WTC11 (cell line): ENCODE results near the gene GORASP1. TPM values are rescaled to one million over a fixed set of nuclear protein-coding genes. Genes with fewer than 3 reads are reported as not detected.

Source experiments
- ATAC-seq: fragments of 200-7000 bp; cut with Tn5 transposase; 2 replicates; pipeline ENCODE4 v1.10.0; 2021; ENCODE audit warnings: mild to moderate bottlenecking, moderate library complexity
- CTCF ChIA-PET: fragments of 300-600 bp; sonication (Branson Sonifier 250); formaldehyde crosslinking; loops from one replicate; lab custom pipeline; 2021; ENCODE audit warnings: antibody characterized with exemption; lab: Charles Lee
- POLR2A ChIA-PET: fragments of 350-600 bp; sonication (Branson Sonifier 250); formaldehyde crosslinking; loops from one replicate; lab custom pipeline; 2021; ENCODE audit warnings: antibody characterized with exemption; lab: Charles Lee
- DNase-seq: peaks from one replicate; pipeline ENCODE4 v3.0.0; 2021; ENCODE audit warnings: low spot score
- H3K27ac Mint-ChIP-seq: 2 replicates; pipeline ENCODE4 v1.8.0; 2021; ENCODE audit warnings: mixed read lengths
- H3K27me3 Mint-ChIP-seq: 2 replicates; pipeline ENCODE4 v1.8.0; 2021; ENCODE audit warnings: low read depth, mild to moderate bottlenecking, moderate library complexity, mixed read lengths
- H3K36me3 Mint-ChIP-seq: 2 replicates; pipeline ENCODE4 v1.8.0; 2021; ENCODE audit warnings: mixed read lengths
- H3K4me1 Mint-ChIP-seq: 2 replicates; pipeline ENCODE4 v1.8.0; 2022; ENCODE audit warnings: mixed read lengths
- H3K4me3 Mint-ChIP-seq: 2 replicates; pipeline ENCODE4 v1.8.0; 2021; ENCODE audit warnings: mild to moderate bottlenecking, moderate library complexity, mixed read lengths
- H3K9me3 Mint-ChIP-seq: 2 replicates; pipeline ENCODE4 v1.8.0; 2021; ENCODE audit warnings: mixed read lengths
- AR ChIP-seq: fragments of 250-450 bp; sonication (Bioruptor Pico); IDR thresholded peaks from 2 replicates; pipeline ENCODE4 v1.9.0; 2021; ENCODE audit warnings: mild to moderate bottlenecking
- ATF3 ChIP-seq: sonication (generic); formaldehyde crosslinking; conservative IDR thresholded peaks from 2 replicates; pipeline ENCODE4 v1.8.1; 2022; ENCODE audit warnings: mild to moderate bottlenecking, missing genetic modification reagents
- ATF6 ChIP-seq: sonication (generic); formaldehyde crosslinking; IDR thresholded peaks from 2 replicates; pipeline ENCODE4 v1.8.1; 2023; ENCODE audit warnings: mild to moderate bottlenecking, missing genetic modification reagents
- CBFB ChIP-seq: sonication (generic); formaldehyde crosslinking; IDR thresholded peaks from 2 replicates; pipeline ENCODE4 v1.8.1; 2022; ENCODE audit warnings: mild to moderate bottlenecking, low read depth, missing genetic modification reagents
- E2F5 ChIP-seq: sonication (generic); formaldehyde crosslinking; IDR thresholded peaks from 2 replicates; pipeline ENCODE4 v1.8.1; 2022; ENCODE audit warnings: mild to moderate bottlenecking, moderate library complexity, missing genetic modification reagents
- ETV6 ChIP-seq: sonication (generic); formaldehyde crosslinking; IDR thresholded peaks from 2 replicates; pipeline ENCODE4 v1.8.1; 2022; ENCODE audit warnings: mild to moderate bottlenecking, missing genetic modification reagents
- FOXP4 ChIP-seq: sonication (generic); formaldehyde crosslinking; IDR thresholded peaks from 2 replicates; pipeline ENCODE4 v1.8.0; 2022; ENCODE audit warnings: mild to moderate bottlenecking, missing genetic modification reagents
- GABPB1 ChIP-seq: sonication (generic); formaldehyde crosslinking; IDR thresholded peaks from 2 replicates; pipeline ENCODE4 v1.8.1; 2023; ENCODE audit warnings: mild to moderate bottlenecking, missing genetic modification reagents
- MLX ChIP-seq: sonication (generic); formaldehyde crosslinking; IDR thresholded peaks from 2 replicates; pipeline ENCODE4 v1.8.1; 2023; ENCODE audit warnings: mild to moderate bottlenecking, missing genetic modification reagents, moderate library complexity
- PREB ChIP-seq: sonication (generic); formaldehyde crosslinking; IDR thresholded peaks from 2 replicates; pipeline ENCODE4 v1.8.1; 2022; ENCODE audit warnings: mild to moderate bottlenecking, missing genetic modification reagents, moderate library complexity, borderline replicate concordance
- PRRX2 ChIP-seq: fragments of 250-450 bp; sonication (Bioruptor Pico); IDR thresholded peaks from 2 replicates; pipeline ENCODE4 v1.8.0; 2021; ENCODE audit warnings: mild to moderate bottlenecking
- SOX15 ChIP-seq: fragments of 250-450 bp; sonication (Bioruptor Pico); IDR thresholded peaks from 2 replicates; pipeline ENCODE4 v1.9.0; 2021; ENCODE audit warnings: mild to moderate bottlenecking
- SP1 ChIP-seq: sonication (generic); formaldehyde crosslinking; conservative IDR thresholded peaks from 2 replicates; pipeline ENCODE4 v1.8.1; 2022; ENCODE audit warnings: missing genetic modification reagents
- USF2 ChIP-seq: sonication (generic); formaldehyde crosslinking; IDR thresholded peaks from 2 replicates; pipeline ENCODE4 v1.8.1; 2023; ENCODE audit warnings: mild to moderate bottlenecking, missing genetic modification reagents, moderate library complexity
- ZBTB21 ChIP-seq: sonication (generic); formaldehyde crosslinking; IDR thresholded peaks from 2 replicates; pipeline ENCODE4 v1.8.1; 2023; ENCODE audit warnings: mild to moderate bottlenecking, missing genetic modification reagents, borderline replicate concordance
- ZNF121 ChIP-seq: sonication (generic); formaldehyde crosslinking; IDR thresholded peaks from 2 replicates; pipeline ENCODE4 v1.8.0; 2023; ENCODE audit warnings: missing genetic modification reagents
- ZNF317 ChIP-seq: sonication (generic); formaldehyde crosslinking; IDR thresholded peaks from 2 replicates; pipeline ENCODE4 v1.8.1; 2023; ENCODE audit warnings: low read depth, mild to moderate bottlenecking, moderate library complexity, missing genetic modification reagents, borderline replicate concordance
- ZNF532 ChIP-seq: fragments of 250-450 bp; sonication (Bioruptor Pico); IDR thresholded peaks from 2 replicates; pipeline ENCODE4 v1.9.0; 2021; ENCODE audit warnings: mild to moderate bottlenecking, borderline replicate concordance
- total RNA-seq: library from RNA; stranded (reverse); gene quantifications from 3 replicates; pipeline ENCODE4 v1.2.3, GENCODE V29; 2021

The GORASP1 gene
- total RNA-seq, 1 experiment from 2014 or later, result 47.4 TPM

- TF ChIP-seq AR (CRISPR knock-in tag), result no peak
- TF ChIP-seq ZNF121 (CRISPR knock-in tag), result no peak
- TF ChIP-seq PREB (CRISPR knock-in tag), result no peak
- TF ChIP-seq USF2 (CRISPR knock-in tag), result no peak
- no peak for TF ChIP-seq ZNF532 (CRISPR knock-in tag)
- TF ChIP-seq CBFB (CRISPR knock-in tag), result no peak
Observed at GRCh38 chr3:39052583-39052982, 54.8 kb downstream of the GORASP1 start (continued).

GRCh38 chr3:39051649-39052561, 55.5 kb downstream of the GORASP1 start, which contains the start of the genes SCN11A and WDR48:
SCN11A (minus strand) TSS chr3:39051944; CDS start chr3:38950362, 101,582 bp downstream.
WDR48 (plus strand) TSS chr3:39052016; CDS start chr3:39052026, 10 bp downstream.
- peak within 1 kb of the TSS; percentile 98 for H3K27ac Mint-ChIP-seq
- peaks cover 13% of the 10 kb centered on the region for H3K4me1 Mint-ChIP-seq
- CTCF ChIA-PET, result interaction anchor here (1.1 to 1.6 kb wide), 2 partner anchors 237 to 314 kb away, joined by 3 read pairs; no protein-coding TSS in a partner anchor
- peaks cover 3% of the 10 kb centered on the region; the same call in 1 of the 2 replicates for H3K27me3 Mint-ChIP-seq
- POLR2A ChIA-PET, result no interaction called here
- no peaks in the 10 kb centered on the region for H3K36me3 Mint-ChIP-seq
- H3K9me3 Mint-ChIP-seq, result no peaks in the 10 kb centered on the region
- DNase-seq, result peak; percentile 93
- H3K4me3 Mint-ChIP-seq, result peak within 1 kb of the TSS; percentile 96
- ATAC-seq, result peak; percentile 92
- no peak for TF ChIP-seq SOX15 (CRISPR knock-in tag)
- peak; percentile 85 for TF ChIP-seq SP1 (CRISPR knock-in tag)
- peak; percentile 94 for TF ChIP-seq FOXP4 (CRISPR knock-in tag)
- TF ChIP-seq ETV6 (CRISPR knock-in tag), result peak; percentile 83
- TF ChIP-seq E2F5 (CRISPR knock-in tag), result peak; percentile 55
- TF ChIP-seq ATF3 (CRISPR knock-in tag), result no peak
- no peak for TF ChIP-seq ATF6 (CRISPR knock-in tag)
- TF ChIP-seq ZNF317 (CRISPR knock-in tag), result no peak
- 0 out of 2 replicates have a peak, but pooled peaks have one; percentile 46 for TF ChIP-seq PRRX2 (CRISPR knock-in tag)
- no peak for TF ChIP-seq ZBTB21
- no peak for TF ChIP-seq ZNF121 (CRISPR knock-in tag)
- TF ChIP-seq MLX (CRISPR knock-in tag), result no peak
- peak; percentile 86 for TF ChIP-seq GABPB1 (CRISPR knock-in tag)
